GM18909 (cell line): ENCODE measurements around the gene CAPN5.
A peak's percentile ranks its signal among the peaks of the same experiment; 100 is the strongest.
"Not testable (repeated sequence)": the region's sequence is repeated elsewhere in the genome, so short reads cannot be mapped to it uniquely, and the experiment has no call there.

Experiments
- ATAC-seq: cut with Tn5 transposase; IDR thresholded peaks from one replicate; pipeline ENCODE4 v1.9.1; 2021; ENCODE audit warnings: mild to moderate bottlenecking; ENCODE audit not compliant: unreplicated experiment, poor library complexity

CAPN5 gene

GRCh38 chr11:77042111-77042726, 24.6 kb upstream of the CAPN5 start:
- ATAC-seq, result no peak

- ATAC-seq, result no peak
These were observed 22.4 kb upstream of the CAPN5 start for GRCh38 chr11:77044356-77044755.

- no peak for ATAC-seq
These were observed 21.9 kb upstream of the CAPN5 start for GRCh38 chr11:77044886-77045285.

DNA sequence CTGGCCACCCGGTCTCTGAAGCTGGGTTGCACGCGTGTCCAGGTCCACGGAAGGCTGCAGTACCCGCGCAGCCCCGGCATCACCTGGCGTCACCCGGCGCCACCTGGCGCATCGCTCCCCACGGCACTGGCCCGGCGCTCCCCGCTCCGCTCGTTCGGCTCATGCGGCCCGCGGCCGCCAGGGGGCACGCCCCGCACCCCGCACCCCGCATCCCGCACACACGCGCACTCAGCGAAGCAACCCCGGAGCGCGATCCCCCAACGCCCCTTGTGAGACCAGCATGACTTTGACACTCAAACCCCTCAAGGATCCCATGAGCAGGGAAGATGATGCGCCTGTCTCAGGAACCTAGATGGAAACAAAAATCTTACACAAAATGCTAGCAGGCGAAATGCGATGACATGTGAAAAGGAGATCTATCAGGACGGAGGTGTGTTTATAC, 20.7 kb upstream of the CAPN5 start:
- no peak for ATAC-seq

GRCh38 chr11:77047007-77047927, 19.5 kb upstream of the CAPN5 start:
- peak; percentile 88 for ATAC-seq

- not testable (repeated sequence) for ATAC-seq
These were observed 18.8 kb upstream of the CAPN5 start for GRCh38 chr11:77047928-77048446.

DNA sequence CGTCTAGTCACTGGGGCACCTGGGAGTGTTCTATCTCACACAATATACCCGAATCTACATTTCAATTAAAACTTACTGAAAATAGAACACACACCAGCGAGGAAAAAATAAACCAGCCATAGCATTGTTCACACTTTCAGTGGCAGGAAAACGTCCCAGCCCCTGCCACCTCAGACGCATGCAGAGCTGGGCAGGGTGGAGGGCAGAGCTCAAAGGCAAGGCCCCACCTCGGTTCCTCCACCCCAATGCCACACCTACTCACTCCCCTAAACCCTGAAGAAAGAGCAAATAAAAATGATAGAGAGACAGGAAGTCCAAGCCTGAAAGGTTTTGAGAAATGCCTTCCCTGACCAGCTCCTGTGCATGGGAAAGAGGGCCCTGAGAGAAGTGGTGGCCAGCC, 17.7 kb upstream of the CAPN5 start:
- no peak for ATAC-seq

DNA sequence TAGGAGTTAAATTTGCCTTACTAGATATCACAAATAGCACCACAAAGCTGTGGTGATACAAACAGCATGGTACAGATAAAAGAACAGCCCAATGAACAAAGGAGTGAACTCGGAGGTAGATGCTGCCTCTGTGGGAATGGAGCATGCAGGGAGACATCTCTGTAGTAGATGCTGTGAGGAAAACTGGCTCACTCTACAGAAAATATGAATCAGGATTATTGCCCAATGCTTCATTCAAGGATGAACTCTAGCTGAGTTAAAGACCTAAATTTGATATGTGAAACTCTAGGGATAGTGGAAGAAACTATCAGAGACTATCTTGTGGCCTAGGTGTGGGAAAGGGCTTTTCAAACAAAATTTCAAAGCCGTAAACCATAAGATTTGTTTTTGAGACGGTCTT, 15.3 kb upstream of the CAPN5 start:
- no peak for ATAC-seq

DNA sequence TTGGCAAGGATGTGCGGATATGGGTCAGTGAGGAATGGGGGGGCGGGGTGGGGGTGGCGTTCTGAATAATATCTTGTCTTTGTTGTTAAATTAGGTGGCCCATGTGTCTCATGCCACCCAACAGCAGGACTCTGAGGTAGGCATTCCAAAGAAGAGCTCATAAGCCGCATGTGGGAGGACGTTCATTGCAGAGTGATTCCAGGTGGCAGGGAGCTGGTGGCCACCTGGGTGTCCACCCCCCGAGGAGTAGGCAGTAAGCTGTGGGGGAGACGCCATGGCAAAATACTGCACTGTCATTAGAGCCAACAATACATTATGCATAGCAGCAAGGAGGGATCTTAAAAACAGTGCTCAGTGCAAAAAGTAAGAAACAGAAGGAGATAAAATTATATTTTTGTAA, 14.3 kb upstream of the CAPN5 start:
- no peak for ATAC-seq

DNA sequence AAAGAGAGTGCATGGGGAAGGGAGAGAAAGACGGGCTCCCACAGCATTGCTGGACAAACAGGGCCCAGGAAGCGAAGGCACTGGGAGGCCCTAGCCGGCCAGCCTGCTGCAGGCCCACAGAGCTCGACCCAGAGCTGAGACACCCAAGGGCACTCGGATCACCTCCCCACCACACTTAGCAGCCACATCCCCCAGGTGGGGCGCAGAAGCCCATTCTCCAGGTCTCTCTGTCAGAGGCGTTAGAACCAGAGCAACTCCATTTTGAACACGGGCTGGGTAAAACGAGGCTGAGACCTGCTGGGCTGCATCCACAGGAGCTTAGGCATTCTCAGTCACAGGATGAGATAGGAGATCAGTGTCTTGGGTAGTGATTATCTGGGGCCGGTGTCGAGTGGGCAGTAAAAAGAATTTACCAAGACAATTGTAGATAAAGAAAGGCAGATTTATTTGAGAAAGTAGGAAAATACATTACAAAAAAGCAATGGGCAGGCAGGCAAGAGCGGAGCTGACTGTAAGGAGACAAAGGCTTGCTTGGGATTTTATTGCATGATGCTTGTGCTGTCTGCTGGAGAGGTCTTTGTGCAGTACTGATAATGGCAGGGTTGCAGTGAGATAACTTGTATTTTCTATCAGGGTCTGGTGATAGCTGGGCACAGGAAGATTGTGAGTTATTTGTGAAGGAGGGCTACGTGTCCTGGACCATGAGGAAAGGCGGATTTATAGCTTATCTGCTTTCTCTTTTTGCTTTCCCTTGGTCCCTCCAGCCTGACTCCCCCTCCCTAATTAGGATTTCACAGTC, 13.4 kb upstream of the CAPN5 start:
- no peak for ATAC-seq

GRCh38 chr11:77054084-77054483, 12.7 kb upstream of the CAPN5 start:
- no peak for ATAC-seq

DNA sequence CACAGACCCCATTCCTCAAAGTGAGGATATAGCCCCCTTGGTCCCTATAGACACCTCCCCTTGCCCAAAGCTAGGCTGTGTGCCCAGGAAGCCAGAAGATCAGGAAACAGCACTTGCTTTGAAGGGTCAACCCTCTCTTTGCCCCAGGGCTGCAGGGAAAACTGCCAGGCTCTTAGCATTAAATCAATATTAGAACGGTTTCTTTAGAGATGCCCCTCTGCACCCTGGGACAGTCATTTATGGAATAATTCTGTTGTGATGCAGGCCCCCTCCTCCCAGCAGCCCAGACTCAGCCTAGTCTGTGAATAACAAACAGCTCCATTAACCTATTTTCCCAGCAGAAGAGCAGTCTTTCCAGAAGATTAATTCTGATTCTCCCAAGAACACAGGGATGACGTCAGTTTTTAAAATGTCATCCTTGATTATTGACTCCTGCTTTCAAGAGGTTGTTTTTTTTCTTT, 11.6 kb upstream of the CAPN5 start:
- ATAC-seq, result no peak

DNA sequence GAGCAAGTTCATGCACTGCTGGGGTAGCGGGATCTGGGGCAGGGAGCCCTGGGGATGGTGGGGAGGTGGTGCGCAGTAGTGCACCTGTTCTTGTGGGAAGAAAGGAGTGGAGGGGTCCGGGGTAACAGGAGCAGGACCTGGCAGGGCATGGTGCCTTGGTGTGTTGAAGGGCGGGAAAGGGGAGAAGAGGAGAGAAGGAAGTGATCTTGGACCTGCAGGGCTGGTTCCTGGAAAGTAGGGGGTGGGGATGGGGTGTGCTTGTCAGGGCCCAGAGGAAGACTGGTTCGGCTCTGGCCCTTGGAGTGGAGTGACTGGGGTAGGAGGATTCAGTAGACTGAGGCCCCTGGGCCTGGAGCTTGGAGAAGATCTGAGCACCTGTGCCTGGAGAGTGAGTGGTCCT, 10.9 kb upstream of the CAPN5 start:
- no peak for ATAC-seq

DNA sequence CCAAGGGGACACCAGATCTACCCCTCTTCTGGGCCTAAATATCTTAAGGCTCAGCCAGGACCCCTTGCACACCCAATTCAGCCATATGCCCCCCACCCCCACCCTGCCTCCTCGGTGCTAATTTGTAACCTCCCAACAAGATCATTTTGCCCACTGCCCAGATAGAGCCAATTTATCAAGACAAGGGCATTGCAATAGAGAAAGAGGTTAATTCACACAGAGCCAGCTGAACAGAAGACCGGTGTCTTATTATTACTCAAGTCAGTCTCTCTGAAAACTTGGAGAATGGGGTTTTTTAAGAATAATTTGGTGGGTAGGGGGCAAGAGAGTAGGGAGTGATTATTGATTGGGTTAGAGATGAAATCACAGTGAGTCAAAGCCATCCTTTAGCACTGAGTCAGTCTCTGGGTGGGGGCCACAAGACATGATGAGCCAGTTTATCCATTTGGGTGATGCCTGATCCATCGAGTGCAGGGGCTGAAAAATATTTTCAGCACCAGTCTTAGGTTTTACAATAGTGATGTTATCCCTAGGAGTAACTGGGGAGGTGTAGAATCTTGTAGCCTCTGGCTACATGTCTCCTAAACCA, 9.9 kb upstream of the CAPN5 start:
- no peak for ATAC-seq

DNA sequence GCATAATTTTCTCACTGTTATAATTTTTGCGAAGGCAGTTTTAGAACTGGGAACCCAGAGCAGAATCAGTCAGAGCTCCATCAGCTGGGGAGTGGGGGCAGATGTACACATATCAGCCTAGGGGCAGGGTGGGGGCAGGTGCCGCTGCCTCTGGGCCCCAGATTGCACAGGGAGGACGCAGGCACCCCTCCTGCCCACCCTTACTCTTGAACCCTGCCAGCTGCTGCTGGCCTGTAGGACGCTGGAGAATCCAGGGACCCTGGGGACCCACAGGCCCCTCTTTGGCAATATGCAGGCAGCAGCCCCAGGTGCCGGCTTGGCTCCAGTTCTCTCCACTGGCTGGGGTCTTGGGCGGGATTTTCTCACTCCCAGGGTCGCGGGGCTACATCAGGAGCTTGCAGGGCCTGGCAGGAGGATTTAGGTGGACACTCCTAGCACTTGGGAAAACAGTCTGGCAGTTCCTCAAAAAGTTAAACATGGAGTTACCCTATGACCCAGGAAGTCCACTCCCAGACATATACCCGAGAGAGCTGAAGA, 8.8 kb upstream of the CAPN5 start:
- no peak for ATAC-seq

DNA sequence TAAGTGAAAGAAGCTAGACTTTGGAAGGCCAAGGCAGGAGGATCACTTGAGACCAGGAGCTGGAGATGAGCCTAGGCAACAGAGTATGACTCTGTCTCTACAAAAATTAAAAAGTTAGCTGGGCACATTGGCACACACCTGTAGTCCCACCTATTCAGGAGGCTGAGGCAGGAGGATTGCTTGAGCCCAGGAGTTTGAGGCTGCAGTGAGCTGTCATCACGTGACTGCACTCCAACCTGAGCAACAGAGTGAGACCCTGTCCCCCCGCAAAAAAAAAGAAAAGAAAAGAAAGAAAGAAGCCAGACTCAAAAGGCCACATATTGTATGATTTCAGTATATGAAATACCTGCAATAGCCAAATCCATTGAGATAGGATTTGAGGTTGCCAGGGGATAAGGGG, 7.9 kb upstream of the CAPN5 start:
- ATAC-seq, result no peak

- ATAC-seq, result no peak
These were observed 7.0 kb upstream of the CAPN5 start for GRCh38 chr11:77059806-77060205.

GRCh38 chr11:77060234-77060633, 6.5 kb upstream of the CAPN5 start:
- ATAC-seq, result no peak

GRCh38 chr11:77061258-77061657, 5.5 kb upstream of the CAPN5 start:
- ATAC-seq, result not testable (repeated sequence)

DNA sequence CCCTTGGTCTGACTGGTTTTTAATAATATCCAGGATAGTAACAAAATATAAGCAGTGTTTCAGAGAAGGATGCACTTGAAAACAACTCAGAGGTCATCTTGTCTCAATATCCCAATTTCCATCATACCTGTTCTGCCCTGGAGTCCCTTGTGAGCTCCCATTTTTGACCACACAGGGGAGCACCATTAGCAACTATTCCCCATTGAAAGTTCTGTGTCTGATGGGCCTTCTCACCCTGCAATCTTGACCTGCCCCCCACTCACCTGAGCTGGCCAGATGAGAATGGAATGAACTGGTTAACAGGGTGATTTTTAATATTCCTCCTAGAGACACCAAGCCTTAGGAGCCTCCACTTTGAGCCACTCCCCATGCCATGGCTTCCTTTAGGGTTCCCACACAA, 3.8 kb upstream of the CAPN5 start:
- no peak for ATAC-seq
